NCI-H1417 treated with DMSO at 0.1 percent for 48 hours (cell line): ENCODE results near the gene UAP1L1.
A peak's percentile ranks its signal among the peaks of the same experiment; 100 is the strongest.
"Not testable (repeated sequence)": the region's sequence is repeated elsewhere in the genome, so short reads cannot be mapped to it uniquely, and the experiment has no call there.

Source experiments
- DNase-seq: peaks from one replicate; lab custom pipeline; 2025; lab: John Stamatoyannopoulos, UW

Gene UAP1L1

DNA sequence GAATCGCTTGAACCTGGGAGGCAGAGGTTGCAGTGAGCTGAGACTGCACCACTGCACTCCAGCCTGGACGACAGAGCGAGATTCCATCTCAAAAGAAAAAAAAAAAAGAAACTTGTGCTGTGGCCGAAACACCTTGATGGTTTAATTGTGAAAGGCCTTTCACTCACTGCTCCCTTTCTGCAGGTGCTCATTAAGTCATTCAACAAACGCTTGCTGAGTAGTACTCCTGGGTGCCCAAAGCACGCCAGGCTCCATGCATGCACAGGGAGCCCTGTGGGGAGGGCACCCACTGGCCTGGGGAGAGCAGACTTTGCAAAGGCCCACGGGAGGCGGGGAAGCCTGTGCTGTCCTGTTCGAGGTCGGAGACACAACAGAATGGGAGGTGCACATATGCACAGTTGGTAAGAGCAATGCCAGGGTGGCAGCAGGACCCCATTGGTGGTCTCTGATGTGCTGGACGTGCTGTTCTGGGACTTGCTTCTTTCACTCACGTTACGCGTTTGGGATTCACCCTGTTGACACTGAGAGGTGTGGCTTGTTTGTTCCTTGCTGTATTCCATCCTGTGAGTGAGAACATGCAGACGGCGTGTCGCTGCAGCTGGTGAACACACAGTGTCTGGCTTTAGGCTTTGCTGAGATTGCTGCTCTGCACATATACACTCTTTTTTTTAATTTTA, 20.4 kb upstream of the UAP1L1 start:
- no peak for DNase-seq

DNA sequence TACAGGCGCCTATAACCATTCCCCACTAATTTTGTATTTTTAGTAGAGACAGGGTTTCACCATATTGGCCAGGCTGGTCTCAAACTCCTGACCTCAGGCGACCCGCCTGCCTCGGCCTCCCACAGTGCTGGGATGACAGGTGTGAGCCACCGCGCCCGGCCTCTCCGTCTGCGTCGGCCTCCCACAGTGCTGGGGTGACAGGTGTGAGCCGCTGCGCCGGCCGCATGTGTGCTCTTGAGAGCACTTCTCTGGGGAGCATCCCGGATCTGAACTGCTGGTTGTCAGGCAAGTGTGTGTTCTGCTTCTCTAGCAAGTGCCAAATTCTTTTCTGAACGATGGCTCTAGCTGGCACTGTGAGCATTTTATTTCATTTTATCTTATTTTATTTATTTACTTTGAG, 19.8 kb upstream of the UAP1L1 start:
- DNase-seq, result no peak

DNA sequence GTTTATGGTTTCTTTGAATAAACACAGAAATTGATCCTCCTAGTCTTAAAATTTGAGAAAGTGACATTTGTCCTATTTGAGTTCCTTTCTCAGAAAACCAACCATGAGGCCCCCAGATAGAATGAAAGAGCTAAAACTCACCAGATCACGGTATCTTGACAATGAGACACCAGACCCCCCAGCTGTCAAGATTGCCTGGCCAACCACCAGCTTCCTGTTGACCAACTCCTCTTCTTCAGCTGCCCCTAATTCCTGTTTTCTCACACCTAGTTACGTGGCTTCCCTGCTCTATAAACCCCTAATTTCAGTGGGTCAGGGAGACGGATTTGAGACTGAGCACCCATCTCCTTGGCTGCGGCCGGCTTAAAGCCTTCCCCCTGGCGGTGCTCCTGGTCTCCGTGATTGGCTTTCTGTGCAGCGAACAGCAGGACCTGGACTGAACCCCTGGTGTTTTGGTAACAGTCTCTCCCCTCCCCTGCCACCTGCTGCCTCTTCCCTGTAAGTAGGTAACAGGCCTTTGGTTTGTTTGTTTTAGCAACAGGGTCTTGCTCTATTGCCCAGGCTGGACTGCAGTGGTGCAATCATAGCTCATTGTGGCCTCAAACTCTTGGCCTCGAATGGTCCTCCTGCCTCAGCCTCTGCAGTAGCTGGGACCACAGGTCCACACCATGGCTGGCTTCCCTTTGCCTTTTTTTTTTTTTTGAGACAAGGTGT, 18.6 kb upstream of the UAP1L1 start:
- no peak for DNase-seq

DNA sequence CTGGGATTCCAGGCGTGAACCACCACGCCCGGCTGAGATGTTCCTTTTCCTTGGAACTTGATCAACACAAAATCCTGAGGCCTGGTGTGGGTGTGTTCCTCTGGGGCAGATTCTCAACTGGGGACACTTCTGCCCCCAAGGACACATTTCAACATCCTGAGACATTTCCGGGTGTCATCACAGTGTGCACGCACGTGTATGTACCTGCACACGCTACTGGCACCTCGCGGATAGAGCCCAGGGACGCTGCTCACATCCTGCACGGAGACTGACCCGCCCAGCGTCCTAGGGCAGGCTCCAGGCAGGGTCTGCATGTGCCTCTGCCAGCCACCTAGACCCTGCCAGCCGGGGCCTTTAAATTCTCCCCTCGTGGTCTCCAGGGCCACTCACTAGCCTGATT, 14.9 kb upstream of the UAP1L1 start:
- DNase-seq, result no peak

DNA sequence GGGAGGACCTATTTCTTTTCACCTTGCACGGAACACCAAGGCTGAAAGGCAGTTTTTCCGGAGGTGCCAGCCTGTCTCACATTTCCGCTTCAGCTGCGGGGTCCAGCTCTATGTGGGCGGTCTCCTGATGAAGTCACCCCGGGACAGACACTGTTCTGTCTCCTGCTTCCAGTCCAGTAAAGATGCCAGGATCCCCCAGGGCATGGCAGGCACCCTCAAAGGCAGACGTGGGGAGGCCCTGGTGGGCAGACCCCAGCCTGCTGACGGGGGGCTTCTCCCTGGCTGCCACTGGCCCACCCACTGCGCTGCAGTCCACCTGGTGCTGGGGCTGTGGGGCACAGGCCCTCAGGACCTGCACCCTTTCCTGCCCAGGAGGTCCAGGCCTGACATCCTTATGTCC, 14.5 kb upstream of the UAP1L1 start:
- not testable (repeated sequence) for DNase-seq

DNA sequence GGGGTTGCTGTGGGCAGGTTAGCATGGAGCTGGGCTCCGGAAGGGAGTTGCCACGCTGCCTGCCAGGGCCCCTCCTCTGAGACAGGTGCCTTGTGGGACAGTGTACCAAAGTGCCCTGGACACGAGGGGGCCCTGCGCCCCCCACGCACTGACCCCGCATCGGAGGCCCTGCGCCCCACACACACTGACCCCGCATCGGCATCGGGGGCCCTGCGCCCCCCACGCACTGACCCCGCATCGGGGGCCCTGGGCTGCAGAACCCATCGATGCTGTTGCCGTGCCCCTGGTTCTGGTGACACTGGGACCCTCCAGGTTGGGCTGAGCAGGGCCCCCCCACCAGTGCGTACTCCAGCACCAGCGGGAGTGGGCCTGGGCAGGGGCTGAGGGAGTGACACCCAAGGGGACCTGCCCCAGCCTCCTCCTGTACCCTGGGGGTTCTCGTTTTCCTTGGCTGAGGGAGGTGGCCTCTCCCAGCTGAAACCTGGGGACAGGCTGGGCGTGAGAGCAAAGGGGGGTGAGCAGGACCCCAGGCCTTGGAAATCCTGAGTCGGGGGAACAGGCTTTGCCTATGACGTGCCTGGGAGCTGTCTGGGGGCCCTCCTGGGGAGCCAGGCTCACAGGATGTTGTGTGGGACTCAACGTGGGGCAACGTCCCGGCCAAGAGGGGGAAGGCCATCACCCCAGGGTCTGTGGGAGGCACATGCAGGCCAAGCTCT, 13.8 kb upstream of the UAP1L1 start:
- DNase-seq, result no peak

DNA sequence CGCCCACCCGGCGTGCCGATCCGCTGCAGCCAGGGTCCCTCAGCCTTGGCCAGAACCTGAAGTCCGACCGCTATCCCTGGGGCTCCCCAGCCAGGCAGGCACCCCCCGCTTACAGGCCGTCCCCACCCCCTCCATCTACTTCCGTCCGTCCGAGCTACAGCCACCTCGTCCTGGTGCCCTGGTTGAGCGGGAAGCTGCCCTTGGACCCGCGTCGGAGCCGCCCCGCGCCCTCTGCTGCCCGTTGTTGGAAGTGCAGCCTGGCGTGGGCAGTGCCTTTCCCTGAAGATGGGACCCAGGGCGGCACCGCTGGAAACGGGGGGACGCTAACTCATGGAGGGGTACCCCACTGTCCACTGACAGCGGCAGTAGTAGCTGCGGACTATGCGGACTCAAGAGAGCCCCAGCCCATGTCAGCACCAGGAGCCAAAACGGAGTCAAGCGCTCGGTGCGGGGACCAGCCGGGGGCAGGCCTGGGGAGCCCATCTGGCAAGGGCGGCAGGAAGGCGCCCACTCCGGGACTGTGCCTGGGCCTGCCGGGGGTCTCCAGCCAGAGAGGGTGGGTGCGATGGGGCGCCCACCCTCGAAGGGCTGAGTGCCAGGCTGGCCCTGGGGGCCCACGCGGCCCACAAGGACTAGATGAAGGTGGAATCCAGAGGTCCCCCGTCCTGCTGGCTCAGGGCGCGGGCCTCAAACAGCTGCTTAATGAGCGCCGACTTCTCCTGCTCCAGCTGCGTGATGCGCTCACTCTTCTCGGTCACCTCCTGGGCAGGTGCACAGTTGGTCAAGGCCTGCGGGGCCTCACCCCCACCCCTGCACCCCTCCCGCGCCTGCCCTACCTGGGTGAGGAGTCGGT, 13.1 kb upstream of the UAP1L1 start:
- no peak for DNase-seq

DNA sequence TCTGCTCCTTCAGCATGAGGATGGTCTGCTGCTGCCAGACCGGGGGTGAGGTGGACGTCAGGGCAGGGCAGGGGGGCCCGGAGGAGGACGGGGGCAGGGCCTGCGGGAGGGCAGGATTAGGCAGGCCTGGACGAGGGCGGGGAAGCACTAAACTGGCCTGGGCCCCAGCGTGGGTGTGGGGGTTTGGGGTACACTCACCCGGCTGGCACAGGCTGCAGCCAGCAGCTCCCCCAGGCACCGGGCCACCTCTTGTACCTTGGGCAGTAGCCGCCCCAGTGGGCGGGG, 12.5 kb upstream of the UAP1L1 start:
- no peak for DNase-seq

DNA sequence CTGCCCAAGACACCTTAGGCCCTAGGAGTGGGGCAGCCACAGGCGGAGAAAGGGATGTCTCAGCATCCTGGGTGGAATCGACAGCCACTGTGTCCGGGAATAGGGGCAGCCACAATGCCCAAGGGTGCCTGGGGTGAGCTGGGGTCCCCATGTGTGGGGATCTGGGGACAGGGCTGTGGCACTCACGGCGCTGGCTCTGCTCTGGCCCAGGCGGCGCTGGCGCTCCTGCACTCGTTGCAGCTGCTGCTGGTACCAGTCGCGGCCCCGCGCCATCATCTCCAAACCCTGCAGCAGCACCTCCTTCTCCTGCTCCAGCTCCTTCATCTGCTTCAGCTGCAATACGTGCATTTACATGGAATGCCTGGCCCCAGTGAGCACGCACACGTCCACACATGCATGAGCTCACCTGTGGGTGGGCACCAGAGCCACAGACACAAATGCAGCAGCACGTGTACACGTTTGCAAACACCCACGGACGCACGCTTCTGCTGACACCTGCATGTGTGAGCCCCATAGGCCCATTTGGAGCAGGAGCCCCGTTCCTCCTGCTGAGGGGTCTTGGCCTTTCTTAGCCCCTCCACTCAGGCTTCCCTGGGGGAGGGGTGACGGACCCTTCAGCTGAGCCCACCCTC, 11.9 kb upstream of the UAP1L1 start:
- no peak for DNase-seq

DNA sequence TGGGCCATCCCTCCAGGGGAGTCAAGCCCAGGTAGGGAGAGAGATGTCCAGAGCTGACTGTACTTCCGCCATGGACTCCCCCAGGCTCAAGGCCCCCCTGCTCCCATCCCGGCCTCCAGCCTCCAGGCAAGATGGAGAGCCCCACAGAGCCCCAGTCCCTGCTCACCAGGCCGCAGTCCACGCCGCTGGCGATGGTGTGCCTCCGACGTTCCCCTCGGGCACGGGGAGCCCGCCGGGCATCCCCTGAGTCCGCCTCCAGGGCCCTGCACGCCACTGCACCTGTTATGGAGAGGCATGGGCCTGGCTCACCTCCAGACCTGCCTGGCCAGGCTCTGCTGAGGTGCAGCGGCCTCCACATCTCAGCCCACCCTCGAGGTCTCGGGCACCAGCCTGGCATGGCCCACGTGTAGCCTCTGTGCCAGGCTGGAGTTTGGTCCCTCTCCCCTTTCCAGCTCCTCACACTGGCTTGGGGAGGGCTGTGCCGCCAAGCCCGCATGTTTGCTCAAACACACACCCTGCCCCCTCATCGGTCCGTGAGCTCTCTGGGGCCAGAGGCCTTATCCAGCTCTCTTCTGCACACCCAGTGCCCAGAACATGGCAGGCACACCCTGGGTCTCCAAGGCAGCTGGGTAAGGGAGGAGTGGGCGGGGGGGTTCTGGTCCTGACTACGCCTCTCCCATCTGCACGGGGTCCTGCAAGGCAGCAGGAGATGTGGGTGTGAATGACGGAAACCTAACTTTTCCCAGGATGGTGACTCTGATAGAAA, 11.0 kb upstream of the UAP1L1 start:
- no peak for DNase-seq

DNA sequence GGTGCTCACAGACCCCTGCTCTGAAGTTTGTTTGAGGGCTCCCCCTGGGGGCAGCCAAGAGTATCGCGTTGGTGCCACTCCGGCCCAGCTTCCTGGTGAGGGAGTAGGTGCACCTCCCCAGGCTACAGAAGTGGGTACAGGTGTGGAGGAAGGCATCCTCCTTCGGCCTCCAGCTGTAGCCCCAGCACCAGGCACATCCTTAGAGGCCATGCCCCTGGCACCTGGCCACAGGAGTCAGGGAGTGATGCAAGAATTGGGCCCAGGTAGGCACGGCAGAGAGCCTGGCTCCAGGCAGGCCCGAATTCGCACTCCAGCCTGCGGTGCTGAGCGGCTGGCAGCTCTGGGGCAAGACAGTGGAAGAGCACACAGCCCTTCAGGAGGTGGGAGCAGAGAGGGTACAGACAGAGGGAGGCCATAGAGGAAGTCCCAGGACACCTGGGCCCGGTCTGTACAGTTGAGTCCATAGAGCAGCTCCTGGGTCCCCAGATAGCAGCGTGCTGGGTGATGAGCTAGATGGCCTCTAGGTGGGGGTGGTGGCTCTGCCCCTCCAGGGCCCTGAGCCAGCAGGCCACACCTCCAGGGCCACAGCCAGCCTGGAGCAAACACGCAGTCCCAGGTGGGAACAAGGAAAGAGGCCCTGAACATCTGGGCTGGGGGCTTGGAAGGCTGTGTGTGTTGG, 9.3 kb upstream of the UAP1L1 start:
- no peak for DNase-seq

DNA sequence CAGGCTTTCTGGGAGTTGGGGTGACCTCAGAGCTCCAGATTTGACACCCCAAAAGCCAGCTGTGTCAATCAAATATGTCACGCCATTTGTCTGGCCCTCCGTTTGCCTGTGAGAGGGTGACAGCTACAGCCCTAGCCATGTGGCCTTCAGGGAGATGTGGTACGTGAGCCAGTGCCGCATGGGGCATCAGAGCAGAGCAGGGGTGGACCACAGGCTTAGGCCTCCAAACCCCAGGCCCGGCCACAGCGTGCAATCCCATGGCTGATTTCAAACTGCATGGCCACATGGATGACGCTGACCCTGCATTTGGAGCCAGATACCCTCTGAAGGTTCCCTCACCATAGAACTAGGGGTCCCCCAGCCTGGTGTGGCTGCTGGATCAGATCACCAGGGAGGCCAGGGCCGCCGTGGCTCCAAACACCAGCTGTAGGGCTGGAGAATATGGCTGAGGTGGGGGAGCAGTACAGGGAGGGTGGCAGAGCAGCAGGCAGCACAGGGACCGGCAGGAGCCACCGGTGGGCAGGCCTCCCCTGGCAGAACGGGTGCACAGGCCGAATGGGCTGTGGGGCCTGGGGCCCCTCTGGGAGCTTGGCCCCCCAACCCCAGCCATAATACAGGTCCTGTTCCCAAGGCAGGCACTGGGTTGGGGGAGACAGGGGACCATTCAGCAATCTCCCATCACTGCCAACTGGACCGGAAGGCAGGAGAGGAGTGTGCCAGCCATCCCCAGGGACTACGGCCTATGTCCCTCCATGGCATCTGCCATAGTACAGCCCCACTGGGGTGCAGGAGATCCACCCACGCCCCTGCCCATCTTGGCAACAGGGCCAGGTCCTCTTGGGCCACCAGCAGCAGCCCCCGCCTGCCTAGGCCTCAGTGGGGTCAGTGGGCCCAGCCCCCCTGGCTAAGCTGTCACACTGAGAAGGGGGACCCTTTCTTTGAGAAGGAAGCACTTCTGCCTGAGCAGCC, 8.5 kb upstream of the UAP1L1 start:
- no peak for DNase-seq

DNA sequence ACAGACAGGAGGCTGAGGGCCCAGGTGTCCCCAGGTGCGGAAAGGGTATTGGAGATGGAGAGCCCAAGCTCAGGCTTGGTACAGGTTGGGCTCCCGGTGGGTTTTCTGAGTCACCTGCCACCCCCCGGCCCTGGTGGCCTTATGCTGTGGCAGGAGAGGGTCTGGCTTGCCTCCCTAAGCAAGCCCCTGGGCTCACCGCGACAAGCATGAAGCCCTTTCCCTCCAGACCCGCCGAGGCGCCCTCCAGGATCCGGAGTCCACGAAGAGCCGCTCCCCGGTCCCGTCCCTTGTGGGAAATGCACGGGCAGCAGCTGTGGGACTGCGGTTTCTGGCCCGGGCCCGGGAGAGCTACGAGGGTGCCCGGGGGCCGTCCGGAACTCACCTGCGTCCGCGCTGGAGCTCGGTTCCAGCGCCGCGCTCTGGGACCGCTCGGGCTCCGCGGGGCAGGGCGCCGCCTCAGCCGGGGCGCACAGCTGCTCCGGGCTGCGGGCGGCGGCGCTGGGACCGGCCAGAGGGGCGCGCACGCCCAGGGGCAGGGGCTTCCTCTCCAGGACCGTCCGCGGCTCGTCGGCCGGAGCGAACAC, 7.7 kb upstream of the UAP1L1 start:
- DNase-seq, result no peak

DNA sequence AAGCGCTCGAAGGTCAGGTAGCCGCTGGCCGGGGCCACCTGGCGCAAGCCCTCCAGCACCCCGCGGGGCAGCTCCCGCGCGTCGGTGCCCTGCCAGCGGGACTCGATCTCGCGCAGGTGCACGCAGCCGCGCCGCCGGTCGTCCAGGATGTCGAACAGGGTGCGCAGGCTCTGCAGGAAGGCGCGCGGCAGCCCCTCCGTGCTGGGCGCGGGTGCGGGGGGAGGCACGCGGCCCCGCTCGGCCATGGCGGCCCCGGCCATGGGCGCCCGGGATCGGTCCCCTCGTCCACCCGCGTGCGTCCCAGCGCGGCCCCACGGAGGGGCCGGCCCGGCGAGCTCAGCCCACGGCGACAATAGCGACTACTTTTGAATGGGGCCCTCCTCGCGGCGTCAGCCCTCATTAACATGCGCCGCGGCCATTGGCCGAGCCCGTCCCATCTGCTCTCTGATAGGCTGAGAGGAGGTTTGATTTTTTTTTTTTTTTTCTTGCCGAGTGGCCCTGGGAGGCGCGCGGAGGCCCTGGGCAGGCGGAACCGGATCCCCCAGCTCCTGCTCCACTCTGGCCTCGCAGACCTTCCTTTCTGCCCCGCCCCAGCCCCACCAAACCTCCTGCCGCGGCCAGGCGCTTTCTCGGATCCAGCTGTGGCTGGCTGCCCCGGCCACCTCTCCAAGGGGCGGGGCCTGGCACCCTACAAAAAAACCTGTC, 7.0 kb upstream of the UAP1L1 start, which contains the start of gene SAPCD2:
SAPCD2 (minus strand) TSS at position 357 of the 705 bp plus-strand sequence; CDS start at position 260, 97 bp downstream.
- peak; percentile 75 for DNase-seq

DNA sequence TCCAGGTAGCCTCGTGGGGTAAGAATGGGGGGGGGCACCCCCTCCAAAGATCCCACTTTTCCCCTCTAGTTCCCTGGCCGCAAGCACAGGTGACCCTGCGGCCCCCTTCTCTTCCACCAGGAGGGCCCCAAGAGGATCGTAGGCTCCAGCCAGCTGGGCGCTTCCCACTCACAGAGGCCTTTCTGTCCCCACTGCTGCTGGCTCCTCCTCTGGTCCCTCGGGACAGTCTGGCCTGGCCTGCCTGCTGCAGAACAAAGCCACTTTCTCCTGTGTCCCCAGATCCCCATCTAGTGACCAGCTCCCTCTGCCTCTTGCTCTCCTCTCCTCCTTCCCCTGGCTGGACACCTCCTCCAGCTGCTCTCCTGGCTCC, 6.4 kb upstream of the UAP1L1 start:
- no peak for DNase-seq

DNA sequence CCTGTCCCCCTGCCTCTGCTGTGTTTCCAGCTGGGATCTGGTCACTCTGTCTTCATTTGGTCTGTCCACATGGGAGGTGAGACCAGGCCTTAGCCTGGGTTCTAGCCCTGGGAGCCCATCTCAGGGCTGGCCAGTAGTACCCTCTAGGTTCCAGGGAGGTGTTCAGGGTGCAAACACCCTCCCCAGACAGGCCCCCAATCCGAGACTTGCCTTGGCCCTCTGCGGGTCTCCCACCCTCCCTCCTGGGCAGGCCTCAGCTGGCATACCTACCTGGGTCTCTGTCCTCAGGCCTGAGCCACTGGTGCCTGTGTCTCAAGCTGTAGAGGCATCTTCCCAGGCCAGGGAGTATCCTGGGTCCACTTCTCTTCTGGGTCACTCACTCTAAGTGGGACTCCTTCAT, 6.0 kb upstream of the UAP1L1 start:
- no peak for DNase-seq

DNA sequence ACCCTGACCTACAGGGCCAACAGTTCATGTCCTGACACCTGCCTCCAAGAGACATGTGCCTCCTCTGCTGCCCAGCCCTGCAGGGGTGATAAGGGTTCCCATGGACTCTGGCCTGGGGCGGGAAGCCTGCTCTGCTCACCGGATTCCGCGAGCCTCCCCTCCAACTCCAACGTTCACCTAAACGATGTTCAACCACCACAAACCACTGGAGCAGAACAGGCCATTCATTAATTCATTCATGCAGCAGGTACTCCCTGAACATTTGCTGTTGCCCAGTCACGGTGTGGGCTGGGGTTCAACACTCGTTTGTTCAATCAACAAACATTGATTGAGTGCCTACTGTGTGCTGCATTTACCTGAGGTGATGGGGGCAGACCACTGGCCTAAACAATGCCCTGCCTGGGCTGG, 3.3 kb upstream of the UAP1L1 start:
- no peak for DNase-seq

DNA sequence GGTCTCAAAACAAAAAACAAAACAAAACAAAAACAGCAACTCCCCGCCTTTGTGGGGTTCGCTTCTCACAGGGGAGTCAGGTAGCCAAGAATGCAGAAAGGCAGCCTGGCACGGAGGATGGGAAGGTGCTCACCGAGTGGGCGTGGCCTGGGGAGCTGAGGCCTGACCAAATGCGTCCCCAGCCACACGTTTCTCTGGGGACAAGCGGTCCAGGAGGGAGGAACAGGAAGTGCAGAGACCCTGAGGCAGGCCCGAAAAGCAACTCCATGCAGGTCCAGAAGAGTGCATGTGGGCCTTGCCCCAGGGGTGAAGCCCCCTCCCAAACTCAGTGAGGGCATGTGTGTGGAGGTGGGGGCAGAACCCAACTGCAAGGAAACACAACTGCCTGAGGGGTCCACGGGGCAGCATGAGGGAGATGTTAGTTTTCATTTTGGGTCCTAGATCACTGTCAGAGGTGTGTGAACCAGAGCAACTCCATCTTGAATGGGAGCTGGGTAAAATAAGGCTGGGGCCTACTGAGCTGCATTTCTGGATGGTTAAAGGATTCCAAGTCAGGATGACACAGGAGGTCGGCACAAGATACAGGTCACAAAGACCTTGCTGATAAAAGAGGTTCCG, 2.6 kb upstream of the UAP1L1 start:
- no peak for DNase-seq
